OCI-LY7 (cell line): ENCODE measurements around the gene VPS13D. TPM values are rescaled to one million over a fixed set of nuclear protein-coding genes. Genes with fewer than 3 reads are reported as not detected.

Source experiments
- BruUV-seq: library from RNA; stranded (reverse); fragments of 400-500 nt; replicated peaks from 2 replicates; lab custom pipeline; 2021; lab: Mats Ljungman, UMichigan
- CTCF ChIA-PET: fragments of 300-600 bp; sonication (Branson Sonifier 250); formaldehyde crosslinking; loops from one replicate; lab custom pipeline; 2022; ENCODE audit warnings: antibody characterized with exemption; ENCODE audit not compliant: unreplicated experiment; lab: Charles Lee
- POLR2A ChIA-PET: fragments of 300-600 bp; sonication (Branson Sonifier 250); formaldehyde crosslinking; loops from one replicate; lab custom pipeline; 2022; ENCODE audit warnings: antibody characterized with exemption; lab: Charles Lee
- DNase-seq: peaks from one replicate; pipeline ENCODE4 v3.0.0-alpha.2; 2015; ENCODE audit warnings: low spot score
- H2AFZ ChIP-seq: fragments of 200-600 bp; sonication (generic), shearing (Covaris generic); 2 replicates; pipeline ENCODE4 v1.6.1; 2014; ENCODE audit warnings: mild to moderate bottlenecking, antibody characterized with exemption, low read length, moderate library complexity
- H3K27ac ChIP-seq: fragments of 200-600 bp; sonication (generic); 2 replicates; pipeline ENCODE4 v1.5.1; 2014; ENCODE audit warnings: mixed run types, low read depth, mild to moderate bottlenecking, moderate library complexity, low read length, inconsistent platforms; ENCODE audit not compliant: poor library complexity, severe bottlenecking
- H3K36me3 ChIP-seq: fragments of 200-600 bp; sonication (generic); 2 replicates; pipeline ENCODE4 v1.6.1; 2014; ENCODE audit warnings: mild to moderate bottlenecking, antibody characterized with exemption, low read length, moderate library complexity, mixed read lengths; ENCODE audit not compliant: insufficient read depth
- H3K4me1 ChIP-seq: fragments of 200-600 bp; sonication (generic); 2 replicates; pipeline ENCODE4 v1.5.1; 2014; ENCODE audit warnings: mild to moderate bottlenecking, low read length; ENCODE audit not compliant: insufficient read depth, poor library complexity, severe bottlenecking
- H3K4me2 ChIP-seq: fragments of 200-600 bp; sonication (generic); 2 replicates; pipeline ENCODE4 v1.6.1; 2014; ENCODE audit warnings: mild to moderate bottlenecking, low read length
- H3K4me3 ChIP-seq: fragments of 200-600 bp; sonication (generic); 2 replicates; pipeline ENCODE4 v1.5.1; 2014; ENCODE audit warnings: mild to moderate bottlenecking, low read depth, low read length; ENCODE audit not compliant: poor library complexity, severe bottlenecking
- H3K79me2 ChIP-seq: fragments of 200-600 bp; sonication (generic); 2 replicates; pipeline ENCODE4 v1.6.1; 2016; ENCODE audit warnings: low read depth, mild to moderate bottlenecking, low read length, moderate library complexity, mixed read lengths; ENCODE audit not compliant: insufficient read depth
- H3K9me2 ChIP-seq: fragments of 200-600 bp; sonication (generic); 2 replicates; pipeline ENCODE4 v1.6.1; 2016; ENCODE audit warnings: mild to moderate bottlenecking, low read length, mixed read lengths; ENCODE audit not compliant: insufficient read depth
- H3K9me3 ChIP-seq: fragments of 200-600 bp; sonication (generic); 2 replicates; pipeline ENCODE4 v1.6.1; 2014; ENCODE audit warnings: mild to moderate bottlenecking, mixed run types, low read length, mixed read lengths
- H4K20me1 ChIP-seq: fragments of 200-600 bp; sonication (generic); 2 replicates; pipeline ENCODE4 v1.6.1; 2014; ENCODE audit warnings: mild to moderate bottlenecking, antibody characterized with exemption, low read length, moderate library complexity, mixed read lengths; ENCODE audit not compliant: insufficient read depth
- CTCF ChIP-seq: fragments of 200-600 bp; sonication (generic); conservative IDR thresholded peaks from 2 replicates; pipeline ENCODE4 v1.5.1; 2014; ENCODE audit warnings: mild to moderate bottlenecking, antibody characterized with exemption, low read length, moderate library complexity, mixed read lengths
- EZH2phosphoT487 ChIP-seq: fragments of 200-600 bp; sonication (generic); IDR thresholded peaks from 2 replicates; pipeline ENCODE4 v1.6.1; 2018; ENCODE audit warnings: low read depth, borderline replicate concordance, mild to moderate bottlenecking, mixed run types, antibody characterized with exemption, low read length, moderate library complexity, mixed read lengths
- intact Hi-C: fragments of 100-400 bp; cut with micrococcal nuclease; formaldehyde crosslinking; loops from one replicate; pipeline ENCODE4 v1.10.0; 2022; ENCODE audit not compliant: unreplicated experiment
- total RNA-seq, 2 experiments: library from RNA; depleted of rRNA in 1 of 2; stranded (reverse); fragments of >200 nt in 1 of 2; shearing (Covaris generic) in 1 of 2; gene quantifications; 2 replicates each; pipeline ENCODE4 v1.2.3, GENCODE V29; 2014 to 2022

Gene VPS13D
- total RNA-seq, 2 experiments from 2014 or later: 23.9 to 39.2 TPM

- Histone ChIP-seq H3K4me2 (no peak overlapping the region), H3K4me3 (no peak overlapping the region), H3K4me1 (peaks cover 8% of the 10 kb centered on the region), H3K9me3 (no peaks in the 10 kb centered on the region), H3K27ac (no peak overlapping the region), H3K36me3 (no peaks in the 10 kb centered on the region), H4K20me1 (no peaks in the 10 kb centered on the region), H3K79me2 (no peaks in the 10 kb centered on the region), H3K9me2 (no peaks in the 10 kb centered on the region), H2AFZ (no peak overlapping the region)
- BruUV-seq: no TSS peak
- DNase-seq: no peak
- ChIA-PET POLR2A (interaction anchor here (0.7 kb wide), 1 partner anchor 119 kb away, joined by 3 read pairs; no protein-coding TSS in a partner anchor), CTCF (no interaction called here)
- intact Hi-C loops: no loop called here
- no peak for TF ChIP-seq EZH2phosphoT487
- no peak for TF ChIP-seq CTCF
Measured at GRCh38 chr1:12475947-12476346, 246.1 kb downstream of the VPS13D start.

GRCh38 chr1:12477314-12477713, 247.5 kb downstream of the VPS13D start:
- no peaks in the 10 kb centered on the region for H3K79me2 ChIP-seq
- H4K20me1 ChIP-seq: no peaks in the 10 kb centered on the region
- POLR2A ChIA-PET: no interaction called here
- intact Hi-C loops: no loop called here
- H3K9me3 ChIP-seq: no peaks in the 10 kb centered on the region
- no peak overlapping the region for H3K27ac ChIP-seq
- no peak overlapping the region for H3K4me2 ChIP-seq
- CTCF ChIA-PET: no interaction called here
- no peaks in the 10 kb centered on the region for H3K36me3 ChIP-seq
- H3K4me3 ChIP-seq: no peak overlapping the region
- no TSS peak for BruUV-seq
- H2AFZ ChIP-seq: no peak overlapping the region
- DNase-seq: no peak
- no peak for TF ChIP-seq CTCF
- no peak for TF ChIP-seq EZH2phosphoT487
- H3K4me1 ChIP-seq: peaks cover 14% of the 10 kb centered on the region
- no peaks in the 10 kb centered on the region for H3K9me2 ChIP-seq

GRCh38 chr1:12477936-12478611, 248.2 kb downstream of the VPS13D start:
- Histone ChIP-seq H3K9me2 (no peaks in the 10 kb centered on the region), H3K79me2 (no peaks in the 10 kb centered on the region), H3K4me3 (no peak overlapping the region), H3K36me3 (no peaks in the 10 kb centered on the region), H3K27ac (no peak overlapping the region), H3K4me2 (no peak overlapping the region), H2AFZ (no peak overlapping the region), H4K20me1 (no peaks in the 10 kb centered on the region), H3K4me1 (peaks cover 14% of the 10 kb centered on the region), H3K9me3 (no peaks in the 10 kb centered on the region)
- ChIA-PET POLR2A (interaction anchor here (0.6 to 1.3 kb wide), 2 partner anchors 91 to 143 kb away, joined by 3 read pairs; no protein-coding TSS in a partner anchor), CTCF (no interaction called here)
- BruUV-seq: no TSS peak
- no peak for DNase-seq
- TF ChIP-seq EZH2phosphoT487 (no peak), CTCF (no peak)
- intact Hi-C loops: no loop called here
